NT2/D1 (cell line): ENCODE measurements around the gene RANBP17.
"Not testable (repeated sequence)": the region's sequence is repeated elsewhere in the genome, so short reads cannot be mapped to it uniquely, and the experiment has no call there.

Experiments
- DNase-seq: peaks from one replicate; pipeline ENCODE4 v3.0.0-alpha.2; 2011; ENCODE audit warnings: low read depth, low spot score
- H3K27me3 ChIP-seq: 2 replicates; pipeline ENCODE4 v1.6.0; 2011; ENCODE audit warnings: mild to moderate bottlenecking; ENCODE audit not compliant: insufficient read length, insufficient read depth
- H3K36me3 ChIP-seq: 2 replicates; pipeline ENCODE4 v1.6.1; 2011; ENCODE audit warnings: mild to moderate bottlenecking, low read length, mixed read lengths; ENCODE audit not compliant: insufficient read depth, insufficient read length
- H3K4me1 ChIP-seq: 2 replicates; pipeline ENCODE4 v1.5.1; 2011; ENCODE audit not compliant: insufficient read depth, insufficient read length
- H3K4me3 ChIP-seq: 2 replicates; pipeline ENCODE4 v1.5.1; 2011; ENCODE audit warnings: low read depth; ENCODE audit not compliant: insufficient read length
- H3K9ac ChIP-seq: 2 replicates; pipeline ENCODE4 v1.6.0; 2011; ENCODE audit warnings: low read depth; ENCODE audit not compliant: insufficient read length
- H3K9me3 ChIP-seq: 2 replicates; pipeline ENCODE4 v1.5.1; 2011; ENCODE audit warnings: mild to moderate bottlenecking, low read length; ENCODE audit not compliant: insufficient read depth
- SUZ12 ChIP-seq: IDR thresholded peaks from 2 replicates; pipeline ENCODE4 v1.6.1; 2011; ENCODE audit not compliant: insufficient read length, insufficient read depth; ENCODE audit errors: extremely low read depth
- YY1 ChIP-seq: IDR thresholded peaks from 2 replicates; pipeline ENCODE4 v1.6.1; 2011; ENCODE audit not compliant: insufficient read length, insufficient read depth
- ZNF274 ChIP-seq: IDR thresholded peaks from 2 replicates; pipeline ENCODE4 v1.6.1; 2011; ENCODE audit warnings: mild to moderate bottlenecking, low read depth, low read length

RANBP17 gene

GRCh38 chr5:170867825-170868224, 6.0 kb downstream of the RANBP17 start:
- Histone ChIP-seq H3K9me3 (no peaks in the 10 kb centered on the region), H3K36me3 (peaks cover 2% of the 10 kb centered on the region), H3K9ac (no peak overlapping the region), H3K4me1 (no peaks in the 10 kb centered on the region), H3K4me3 (no peak overlapping the region), H3K27me3 (no peaks in the 10 kb centered on the region)
- TF ChIP-seq YY1: no peak
- no peak for TF ChIP-seq SUZ12
- TF ChIP-seq ZNF274: no peak
- DNase-seq: no peak

GRCh38 chr5:170870390-170870789, 8.6 kb downstream of the RANBP17 start:
- not testable (repeated sequence) for DNase-seq, H3K36me3 ChIP-seq, H3K9ac ChIP-seq, H3K4me1 ChIP-seq, H3K27me3 ChIP-seq, H3K9me3 ChIP-seq, H3K4me3 ChIP-seq

GRCh38 chr5:170874017-170874416, 12.2 kb downstream of the RANBP17 start:
- no peak overlapping the region for H3K9ac ChIP-seq
- DNase-seq: no peak
- H3K4me1 ChIP-seq: no peaks in the 10 kb centered on the region
- H3K9me3 ChIP-seq: no peaks in the 10 kb centered on the region
- TF ChIP-seq ZNF274 (no peak), SUZ12 (no peak), YY1 (no peak)
- H3K27me3 ChIP-seq: no peaks in the 10 kb centered on the region
- no peaks in the 10 kb centered on the region for H3K36me3 ChIP-seq
- no peak overlapping the region for H3K4me3 ChIP-seq

GRCh38 chr5:170875811-170876210, 14.0 kb downstream of the RANBP17 start:
- H3K9me3 ChIP-seq: no peaks in the 10 kb centered on the region
- no peak for DNase-seq
- H3K4me1 ChIP-seq: no peaks in the 10 kb centered on the region
- no peaks in the 10 kb centered on the region for H3K27me3 ChIP-seq
- no peak overlapping the region for H3K9ac ChIP-seq
- TF ChIP-seq YY1: no peak
- no peak for TF ChIP-seq ZNF274
- no peak for TF ChIP-seq SUZ12
- H3K4me3 ChIP-seq: no peak overlapping the region
- H3K36me3 ChIP-seq: no peaks in the 10 kb centered on the region

- Histone ChIP-seq H3K9ac (no peak overlapping the region), H3K9me3 (no peaks in the 10 kb centered on the region), H3K4me3 (no peak overlapping the region), H3K27me3 (no peaks in the 10 kb centered on the region), H3K4me1 (no peaks in the 10 kb centered on the region), H3K36me3 (peaks cover 3% of the 10 kb centered on the region)
- TF ChIP-seq YY1 (no peak), ZNF274 (no peak)
- no peak for DNase-seq
Measured at GRCh38 chr5:170880084-170880483, 18.3 kb downstream of the RANBP17 start.

GRCh38 chr5:170882345-170882744, 20.5 kb downstream of the RANBP17 start:
- DNase-seq: no peak
- Histone ChIP-seq H3K27me3 (no peaks in the 10 kb centered on the region), H3K4me1 (no peaks in the 10 kb centered on the region), H3K36me3 (peaks cover 3% of the 10 kb centered on the region), H3K4me3 (no peak overlapping the region), H3K9me3 (no peaks in the 10 kb centered on the region), H3K9ac (no peak overlapping the region)
- TF ChIP-seq ZNF274 (no peak), SUZ12 (no peak), YY1 (no peak)

- Histone ChIP-seq H3K9me3 (no peaks in the 10 kb centered on the region), H3K4me3 (no peak overlapping the region), H3K4me1 (no peaks in the 10 kb centered on the region), H3K9ac (no peak overlapping the region), H3K27me3 (no peaks in the 10 kb centered on the region), H3K36me3 (peaks cover 3% of the 10 kb centered on the region)
- no peak for TF ChIP-seq SUZ12
- DNase-seq: no peak
Measured at GRCh38 chr5:170885256-170885655, 23.4 kb downstream of the RANBP17 start.

GRCh38 chr5:170885809-170886208, 24.0 kb downstream of the RANBP17 start:
- H3K9ac ChIP-seq: no peak overlapping the region
- H3K36me3 ChIP-seq: peaks cover 3% of the 10 kb centered on the region
- TF ChIP-seq SUZ12 (no peak), YY1 (no peak), ZNF274 (no peak)
- no peak overlapping the region for H3K4me3 ChIP-seq
- H3K27me3 ChIP-seq: no peaks in the 10 kb centered on the region
- H3K9me3 ChIP-seq: no peaks in the 10 kb centered on the region
- DNase-seq: no peak
- no peaks in the 10 kb centered on the region for H3K4me1 ChIP-seq
